GM18858 (cell line): ENCODE data around the gene GMDS.

Experiments used
- ATAC-seq: cut with Tn5 transposase; IDR thresholded peaks from one replicate; pipeline ENCODE4 v1.9.1; 2021; ENCODE audit not compliant: unreplicated experiment

Gene GMDS

DNA sequence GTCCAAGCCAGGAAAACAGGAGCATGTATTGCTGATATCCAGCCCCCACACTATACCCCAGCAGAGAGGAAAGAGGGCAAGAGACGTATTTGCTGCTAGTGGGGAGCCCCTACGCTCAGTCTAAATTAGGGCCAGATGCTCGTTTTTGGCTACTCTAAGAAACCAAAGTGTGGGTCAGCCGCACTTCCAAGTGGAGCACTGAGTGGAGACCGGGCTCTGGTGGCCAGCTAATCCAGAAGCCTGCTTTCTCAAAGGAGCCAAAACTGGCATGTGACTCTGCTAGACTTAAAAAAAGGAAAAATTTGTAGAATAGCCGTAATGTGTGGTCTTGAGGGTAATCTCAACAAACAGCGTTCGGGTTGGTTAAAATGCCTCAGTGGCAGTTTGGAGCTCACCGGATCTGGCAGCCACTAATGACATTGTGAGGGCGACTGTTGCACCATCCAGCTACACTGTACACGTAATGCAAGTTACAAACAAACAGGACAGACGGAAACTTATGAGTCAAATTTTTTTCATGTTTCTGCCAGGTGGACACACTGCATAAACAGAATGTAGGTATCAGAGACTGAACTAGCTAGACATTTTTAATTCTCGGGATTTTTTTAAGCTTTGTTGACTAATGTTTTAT is 404.8 kb downstream of the GMDS start:
- ATAC-seq, result no peak

DNA sequence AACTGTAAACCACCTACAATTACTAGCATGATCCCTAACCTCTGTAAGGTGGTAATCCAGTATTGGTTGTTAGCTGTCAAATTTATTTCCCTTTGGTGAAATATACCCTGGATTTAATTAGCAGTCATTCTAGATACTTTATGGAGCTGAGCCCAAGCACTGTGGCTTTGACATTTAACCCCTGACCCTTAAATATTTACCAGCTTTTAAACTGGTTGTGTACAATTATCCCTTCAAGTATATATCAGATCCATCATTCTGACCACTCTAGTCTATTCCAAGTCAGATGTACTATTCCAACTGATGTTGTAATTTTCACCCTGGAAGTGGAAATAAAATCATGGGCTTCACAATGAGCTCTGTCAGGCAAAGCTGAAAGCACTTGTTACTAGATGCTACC is 406.0 kb downstream of the GMDS start:
- no peak for ATAC-seq

DNA sequence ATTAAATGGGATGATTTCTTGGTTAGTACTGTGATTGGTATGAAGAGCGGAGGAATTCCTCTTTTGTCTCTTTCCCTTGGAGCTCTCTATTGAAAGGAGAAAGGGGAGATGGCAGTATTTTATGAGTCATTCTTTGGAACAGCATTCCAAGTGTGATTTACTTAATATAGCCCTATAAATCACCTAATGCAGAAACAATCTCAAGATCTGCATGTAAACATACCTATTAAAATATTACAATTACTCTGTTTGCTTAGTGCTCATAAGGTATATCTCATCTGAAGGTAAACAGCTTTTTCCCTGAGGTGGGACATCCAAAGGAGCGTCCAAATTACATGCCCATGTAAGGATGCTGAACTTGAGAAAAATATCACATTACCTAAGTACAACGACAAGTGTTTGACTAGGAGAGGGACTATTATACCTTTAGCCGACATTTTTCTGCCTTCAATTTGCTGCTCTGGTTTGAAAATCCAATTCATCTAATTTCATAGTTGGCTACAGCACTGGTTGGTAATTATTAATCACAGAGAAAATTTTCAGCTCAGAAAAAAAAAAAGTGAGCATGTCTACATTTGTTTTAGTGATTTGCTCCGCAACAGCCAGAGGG is 406.7 kb downstream of the GMDS start:
- ATAC-seq, result no peak

DNA sequence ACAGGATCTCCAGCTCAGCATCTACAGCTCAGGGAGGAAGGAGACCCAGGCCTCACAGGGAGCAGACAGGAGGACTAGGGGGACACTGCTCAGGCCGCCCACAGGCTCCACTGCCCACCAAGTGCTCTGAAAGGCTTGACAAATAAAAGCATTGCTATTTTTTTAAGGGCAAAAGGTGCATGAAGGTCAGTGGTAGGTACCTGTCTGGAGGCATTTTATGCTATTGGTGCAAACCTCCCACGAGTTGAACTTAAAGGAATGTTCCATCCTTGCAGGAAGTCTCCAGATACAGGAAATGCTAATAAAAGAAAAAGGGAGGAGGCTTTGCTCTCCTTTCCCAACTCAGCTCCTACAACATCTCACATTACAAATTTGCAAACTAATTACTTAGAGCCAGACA is 407.6 kb downstream of the GMDS start:
- no peak for ATAC-seq

DNA sequence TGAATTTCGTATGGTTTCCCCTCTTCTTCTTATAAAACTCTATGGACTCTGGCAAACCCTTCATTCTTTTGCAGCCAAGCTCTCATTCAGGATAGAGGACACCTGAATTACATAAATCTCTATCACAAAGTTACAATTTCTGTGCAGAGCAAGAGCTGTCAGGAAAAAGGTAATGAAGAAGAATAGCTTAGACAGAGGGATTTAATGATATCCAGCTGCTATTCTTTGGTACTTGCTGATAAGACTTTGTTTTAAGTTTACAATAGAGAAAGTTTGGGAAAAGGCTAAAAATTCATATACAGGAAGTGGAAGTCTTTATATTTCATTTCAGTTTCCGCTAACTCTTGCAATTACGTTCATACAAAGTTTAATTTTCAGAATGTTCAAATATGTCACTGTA is 408.7 kb downstream of the GMDS start:
- no peak for ATAC-seq

DNA sequence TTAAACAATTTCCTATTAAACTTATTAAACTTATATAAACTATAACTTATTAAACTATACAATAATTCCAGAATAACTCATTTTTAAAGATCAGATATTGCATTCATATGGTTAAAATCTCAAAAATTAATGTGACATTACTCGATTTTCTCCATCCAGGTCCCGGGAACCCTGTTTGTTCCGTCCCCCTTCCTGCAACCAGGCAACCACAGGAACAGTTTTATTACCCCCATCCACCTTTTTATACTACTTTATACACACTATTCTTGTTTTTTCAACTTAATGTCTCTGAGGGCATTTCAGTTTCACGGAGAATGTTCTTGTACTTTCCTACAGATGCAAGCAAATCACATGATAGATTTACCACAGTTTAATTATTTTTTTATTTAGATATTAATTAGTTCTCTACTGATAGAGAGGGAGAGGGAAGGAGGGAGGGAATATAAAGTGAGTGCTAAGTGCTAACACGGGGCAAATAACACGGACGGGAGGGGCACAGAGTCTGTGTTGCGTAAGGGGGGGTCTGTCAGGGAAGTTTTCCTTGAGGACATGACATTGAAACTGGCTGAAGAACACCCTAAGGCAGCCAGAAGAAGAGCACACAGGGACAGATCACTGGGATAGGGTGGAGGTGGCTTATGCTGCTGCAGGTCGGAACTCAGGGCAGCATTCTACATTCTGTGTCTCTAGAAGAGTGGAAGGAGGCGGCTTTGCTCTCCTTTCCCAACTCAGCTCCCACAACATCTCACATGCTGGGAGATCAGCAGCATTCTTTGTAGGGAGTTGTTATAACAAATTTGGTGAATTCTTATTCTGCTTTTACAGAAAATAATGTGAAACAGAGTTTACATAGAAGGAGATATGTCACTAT is 410.5 kb downstream of the GMDS start:
- ATAC-seq, result no peak

DNA sequence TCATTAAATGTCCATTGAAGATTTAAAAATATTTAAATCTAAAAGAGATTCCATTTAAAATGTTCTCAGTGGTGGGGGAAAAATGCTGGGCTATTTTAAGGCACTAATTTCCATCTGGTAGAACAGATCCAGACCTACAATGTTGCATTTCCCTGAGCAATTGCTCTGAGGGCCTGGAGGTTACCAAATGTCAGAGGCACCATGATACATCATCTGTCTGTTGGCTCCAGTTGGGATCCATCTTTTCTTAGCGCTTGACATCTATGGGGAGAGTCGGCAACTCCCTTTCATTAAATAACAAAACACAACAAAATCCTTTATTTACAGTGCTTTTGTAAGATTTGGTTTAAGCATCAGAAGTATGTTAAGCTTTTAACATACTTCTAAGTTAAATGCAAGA is 411.2 kb downstream of the GMDS start:
- no peak for ATAC-seq

DNA sequence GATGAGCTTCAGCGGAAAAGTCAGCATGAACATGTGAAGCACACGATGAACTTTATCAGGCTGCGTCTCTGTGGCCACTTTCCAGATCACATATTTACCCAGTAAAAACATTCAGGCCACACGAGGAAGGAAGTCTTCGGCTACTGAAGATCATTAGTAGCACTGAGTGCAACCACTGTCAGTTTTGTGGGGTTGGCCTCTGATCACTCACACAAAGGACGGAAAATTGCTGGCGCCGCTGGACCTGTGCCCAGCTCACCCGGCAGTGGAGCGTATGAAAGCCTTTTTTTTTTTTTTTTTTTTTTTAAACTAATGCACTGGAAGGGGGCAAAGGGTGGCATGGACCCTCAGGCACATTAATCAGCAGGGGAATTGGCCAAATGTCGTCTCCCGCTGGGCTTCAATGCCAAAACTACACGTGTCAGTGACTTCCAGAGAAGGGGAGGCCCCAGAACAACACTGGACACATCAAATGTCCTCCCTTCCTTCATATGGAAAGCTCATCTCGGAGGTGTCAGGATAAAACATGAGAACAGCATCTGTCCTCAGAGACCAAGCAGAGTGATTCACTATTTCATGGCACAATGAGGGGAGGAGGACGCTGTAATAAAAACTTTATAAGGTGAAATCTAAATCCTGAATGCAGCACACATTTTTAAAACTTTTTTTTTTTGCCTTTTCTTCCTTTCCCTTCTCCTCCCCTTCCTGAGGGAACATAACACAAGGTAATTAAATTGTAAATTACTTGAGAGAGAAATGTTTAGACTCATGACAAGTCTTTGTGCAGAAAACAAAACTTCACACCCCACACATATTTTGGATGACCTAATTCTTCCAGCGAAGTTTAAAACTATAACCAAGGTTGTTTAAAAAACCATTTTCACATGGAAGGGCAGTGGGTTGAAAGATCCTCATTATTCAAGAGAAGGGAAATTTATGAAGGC is 412.3 kb downstream of the GMDS start:
- no peak for ATAC-seq

DNA sequence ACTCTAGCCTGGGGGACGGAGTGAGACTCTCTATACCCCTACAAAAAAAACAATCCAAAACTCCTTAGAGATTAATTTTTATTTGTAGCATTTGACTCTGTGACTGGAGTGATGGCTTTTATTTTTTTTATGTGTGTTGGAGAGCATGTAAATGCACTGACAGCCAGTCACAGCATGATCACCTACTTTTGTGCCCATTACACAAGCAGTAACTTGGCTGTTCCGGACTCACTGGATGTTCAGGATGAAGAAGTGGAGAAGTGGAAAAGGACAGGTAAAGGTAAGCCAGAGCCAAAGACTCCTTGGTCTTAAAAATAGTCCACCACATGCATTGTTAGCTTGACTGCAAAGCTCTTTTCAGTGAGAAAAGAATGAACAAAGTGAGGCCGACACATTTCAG is 413.0 kb downstream of the GMDS start:
- no peak for ATAC-seq

DNA sequence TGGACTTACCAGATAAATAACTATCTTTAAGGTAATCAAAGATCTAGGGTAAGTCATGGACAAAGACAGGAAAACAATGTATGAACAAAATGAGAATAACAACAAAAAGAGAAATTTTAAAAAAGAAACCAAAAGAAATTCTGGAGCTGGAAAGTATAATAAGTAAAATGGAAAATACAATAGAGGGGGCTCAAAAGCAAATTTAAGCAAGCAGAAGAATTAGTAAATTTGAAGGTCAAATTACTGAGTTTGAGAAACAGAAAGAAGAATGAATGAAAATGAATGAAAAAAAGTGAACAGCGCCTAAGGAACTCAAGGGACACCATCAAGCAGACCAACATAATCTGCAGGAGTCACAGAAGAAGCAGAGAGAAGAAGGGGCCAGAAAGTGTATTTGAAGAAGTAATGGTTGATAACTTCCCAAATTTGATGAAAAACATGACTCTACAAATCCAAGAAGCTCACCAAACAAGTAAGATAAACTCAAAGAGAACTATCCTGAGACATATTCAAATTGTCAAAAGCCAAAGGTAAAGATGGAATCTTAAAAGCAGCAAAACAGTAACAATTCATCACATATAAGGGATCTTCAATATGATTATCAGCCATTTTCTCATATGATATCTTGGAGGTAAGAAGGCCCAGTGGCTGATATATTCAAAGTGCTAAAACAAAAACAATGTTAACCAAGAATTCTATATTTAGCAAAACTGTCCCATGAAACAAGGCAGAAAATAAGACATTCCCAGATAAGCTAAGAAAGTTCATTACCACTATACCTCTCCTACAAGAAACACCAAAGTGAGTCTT is 417.2 kb downstream of the GMDS start:
- ATAC-seq, result no peak

DNA sequence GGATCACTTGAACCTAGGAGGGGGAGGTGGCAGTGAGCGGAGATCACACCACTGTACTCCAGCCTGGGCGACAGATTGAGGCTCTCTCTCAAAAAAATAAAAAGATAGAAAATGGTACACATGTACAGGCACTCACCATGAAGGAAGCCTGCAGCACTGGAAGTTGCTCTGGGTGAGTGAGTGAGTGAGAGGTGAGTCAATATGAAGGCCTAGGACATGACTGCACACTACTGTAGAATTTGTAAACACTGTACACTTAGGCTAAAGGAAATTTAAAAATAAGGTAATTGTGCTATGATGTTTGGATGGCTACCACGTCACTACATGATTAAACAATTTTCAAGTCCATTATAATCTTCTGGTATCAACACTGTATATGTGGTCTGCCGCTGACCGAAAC is 419.5 kb downstream of the GMDS start:
- ATAC-seq, result no peak

DNA sequence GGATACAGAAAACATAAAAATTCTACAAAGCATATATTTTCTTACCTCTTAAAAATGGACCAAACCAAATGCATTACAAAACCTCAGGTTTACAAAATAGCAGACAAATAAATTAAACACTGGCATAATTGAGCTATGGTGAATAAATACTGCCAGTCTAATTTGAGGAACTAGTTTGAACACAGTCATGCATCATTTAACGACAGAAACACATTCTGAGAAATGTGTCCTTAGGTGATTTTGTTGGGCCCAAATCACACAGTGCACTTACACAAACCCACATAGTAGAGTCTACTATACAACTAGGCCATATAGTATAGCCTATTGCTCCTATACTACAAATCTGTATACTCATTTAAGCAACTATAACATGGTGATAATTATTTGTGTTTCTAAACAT is 420.1 kb downstream of the GMDS start:
- no peak for ATAC-seq

DNA sequence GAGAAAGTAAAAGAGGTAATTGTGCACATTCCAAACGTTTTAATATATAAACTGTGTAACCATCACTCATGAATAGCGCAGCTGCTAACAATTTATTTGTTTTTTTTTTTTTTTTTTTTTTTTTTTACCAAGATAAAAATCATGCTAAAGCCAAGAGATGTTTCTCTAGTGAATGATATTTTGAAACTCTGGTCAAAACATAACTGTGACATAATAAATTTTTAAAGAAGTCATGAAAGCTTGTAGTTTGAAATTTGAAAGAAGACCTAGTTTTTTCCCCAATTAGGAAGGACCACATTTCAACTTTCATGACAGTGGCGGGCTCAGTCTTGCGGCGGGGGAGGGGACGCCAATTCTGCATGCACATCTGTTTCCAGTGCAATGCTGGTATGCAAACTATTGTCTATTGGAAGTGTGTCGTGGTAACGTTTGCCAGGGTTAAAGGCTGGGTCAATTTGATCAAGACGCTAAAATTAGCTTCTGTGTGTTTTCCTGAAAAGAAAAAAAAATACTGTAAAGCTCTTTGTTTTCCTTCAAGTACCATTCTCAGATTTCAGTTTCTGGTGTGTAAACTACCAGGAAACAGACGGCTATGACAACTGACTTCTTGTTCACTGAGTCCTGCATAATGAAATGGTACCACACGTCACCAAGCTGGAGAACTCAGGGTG is 423.8 kb downstream of the GMDS start:
- ATAC-seq, result no peak

DNA sequence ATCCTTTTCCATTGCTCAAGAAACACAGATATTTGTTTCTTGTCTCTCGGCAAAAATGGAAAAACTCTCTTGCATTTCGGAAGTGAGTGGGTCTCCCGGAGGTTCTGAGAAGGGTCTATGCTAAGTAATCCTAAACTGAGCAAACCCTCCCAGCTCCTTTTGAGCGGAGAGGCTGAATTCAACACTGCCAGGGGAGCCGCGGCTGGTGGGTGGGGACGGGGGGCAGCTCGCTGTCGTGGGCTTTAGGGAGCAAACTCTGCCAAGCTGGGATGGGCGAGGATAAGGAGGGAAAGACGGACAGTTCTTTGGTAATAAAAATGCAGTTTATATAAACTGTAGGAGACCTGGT is 424.3 kb downstream of the GMDS start:
- ATAC-seq, result no peak

DNA sequence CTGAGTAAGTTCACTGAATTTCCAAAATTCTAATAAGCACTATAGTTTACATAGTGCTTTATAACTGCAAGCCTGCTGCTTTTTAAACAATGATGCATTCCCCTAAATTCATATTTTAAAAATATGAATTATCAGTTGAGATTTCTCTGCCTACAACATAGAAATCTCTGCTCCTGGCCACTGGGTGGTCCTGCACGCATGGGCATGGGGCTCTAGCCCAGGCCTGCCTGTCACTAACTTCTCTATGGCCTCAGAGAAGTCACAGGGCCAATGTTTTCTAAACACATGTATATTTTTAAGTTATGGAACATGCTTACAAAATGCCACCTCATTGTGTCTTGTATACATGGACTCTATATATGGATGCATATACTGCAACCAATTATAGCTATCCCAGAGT is 424.7 kb downstream of the GMDS start:
- no peak for ATAC-seq

DNA sequence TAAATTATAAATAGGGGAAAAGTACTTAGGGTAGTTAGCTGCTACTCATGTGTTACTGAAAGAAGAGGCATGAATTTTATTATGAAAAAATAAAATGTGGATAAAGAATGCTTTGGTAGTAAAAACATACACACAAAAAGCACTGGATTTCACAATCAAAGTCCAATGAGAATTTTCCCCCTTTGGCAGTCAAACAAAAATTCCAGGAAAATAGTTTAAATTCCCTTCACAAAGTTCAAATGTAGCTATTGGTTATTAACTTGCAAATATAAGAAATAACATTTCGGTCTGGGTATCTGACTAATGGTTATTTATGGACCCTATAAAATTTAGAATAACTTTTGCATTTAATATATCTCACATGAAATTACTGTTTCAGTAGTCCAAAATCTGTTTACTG is 425.2 kb downstream of the GMDS start:
- ATAC-seq, result no peak

DNA sequence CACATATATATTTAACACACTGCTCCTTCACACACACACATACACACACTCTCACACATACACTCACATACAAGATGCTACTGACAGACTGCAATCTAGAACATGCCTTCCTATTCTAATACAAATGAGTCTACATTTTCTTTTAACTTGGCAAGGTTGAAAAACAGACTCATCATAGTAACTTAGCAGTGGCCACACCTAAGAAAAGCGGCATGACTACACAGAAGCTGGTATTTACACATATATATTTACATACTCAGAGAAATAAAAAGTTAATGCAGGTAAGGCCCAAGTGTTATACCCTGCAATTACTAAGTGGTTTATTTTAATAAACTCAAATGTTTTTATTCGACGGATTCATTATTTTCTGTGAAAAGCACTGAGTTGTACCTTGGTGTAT is 426.4 kb downstream of the GMDS start:
- ATAC-seq, result no peak

DNA sequence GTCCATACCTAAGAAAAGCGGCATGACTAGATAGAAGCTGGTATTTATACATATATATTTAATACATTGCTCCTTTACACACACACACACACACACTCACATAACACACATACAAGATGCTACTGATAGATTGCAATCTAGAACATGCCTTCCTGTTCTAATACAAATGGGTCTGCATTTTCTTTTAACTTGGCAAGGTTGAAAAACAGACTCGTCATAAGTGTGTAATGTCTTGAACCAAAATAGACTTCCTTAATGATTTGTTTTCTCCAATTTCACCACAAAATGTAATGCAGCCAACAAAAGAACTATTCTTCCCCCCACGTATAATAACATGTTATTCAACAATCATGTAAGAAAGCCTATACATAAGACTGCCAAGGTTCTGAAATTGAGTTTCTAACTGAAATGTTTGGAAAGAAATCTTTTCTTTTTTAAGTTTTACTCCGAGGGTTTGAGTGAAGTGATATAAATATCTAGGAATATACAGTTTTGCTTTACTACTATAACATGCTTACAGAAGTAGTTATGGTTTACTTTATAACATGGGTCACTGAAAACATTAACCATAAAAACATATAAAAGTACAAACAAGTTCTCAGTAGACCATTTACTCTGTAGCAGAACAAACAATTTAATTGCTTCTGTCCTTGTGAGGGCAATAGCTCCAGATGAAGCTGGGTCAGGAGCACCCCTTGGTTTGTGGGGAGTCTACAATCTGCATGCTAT is 428.2 kb downstream of the GMDS start:
- no peak for ATAC-seq

DNA sequence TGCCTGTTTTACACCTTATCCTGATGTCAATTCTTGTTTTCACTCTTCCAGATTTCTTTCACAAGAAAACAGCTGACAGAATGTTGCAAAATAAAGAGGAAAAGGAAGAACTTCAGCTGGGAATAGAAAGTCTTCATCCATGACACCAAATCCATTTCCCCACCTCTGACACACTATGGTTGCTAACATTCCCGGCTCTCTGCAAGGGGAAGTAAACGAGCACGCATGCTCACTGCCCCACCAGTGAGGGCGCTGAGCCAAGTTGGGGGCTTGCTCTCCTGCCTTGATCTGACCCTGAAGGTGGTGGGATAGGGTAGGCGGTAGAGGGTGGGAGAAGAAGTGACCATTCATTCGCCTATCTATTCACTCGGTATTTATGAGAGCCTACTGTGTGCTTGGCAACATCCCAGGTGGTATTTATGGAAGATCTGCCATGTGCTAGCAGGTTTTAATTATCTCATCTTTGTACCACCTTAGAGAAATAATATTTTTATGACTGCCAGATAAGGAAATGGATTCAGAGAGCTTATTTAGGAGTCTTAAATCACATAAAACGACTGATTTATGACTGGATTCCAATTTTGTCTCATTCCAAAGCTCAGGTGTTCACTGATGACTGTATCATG is 429.5 kb downstream of the GMDS start:
- ATAC-seq, result no peak
